Fibroblast of lung (primary cell): ENCODE results near the gene CLASP1. TPM values are rescaled to one million over a fixed set of nuclear protein-coding genes. Genes with fewer than 3 reads are reported as not detected.

Experiments
- DNase-seq, 2 donors: peaks; one replicate each; pipeline versions ENCODE4 v3.0.0 to v3.0.0-alpha.2; 2010; ENCODE audit warnings: low read depth in 2 of 2
- H2AFZ ChIP-seq: 2 replicates; pipeline ENCODE4 v1.5.1; 2012; ENCODE audit warnings: low read length, control low read depth, inconsistent platforms
- H3K27ac ChIP-seq: 2 replicates; pipeline ENCODE4 v1.5.1; 2011; ENCODE audit warnings: low read length, control low read depth; ENCODE audit not compliant: insufficient read depth
- H3K27me3 ChIP-seq: 2 replicates; pipeline ENCODE4 v1.5.1; 2011; ENCODE audit warnings: mild to moderate bottlenecking, low read length; ENCODE audit not compliant: control insufficient read depth, insufficient read depth
- H3K36me3 ChIP-seq: 2 replicates; pipeline ENCODE4 v1.5.1; 2011; ENCODE audit warnings: low read length; ENCODE audit not compliant: control insufficient read depth, insufficient read depth
- H3K4me1 ChIP-seq: 2 replicates; pipeline ENCODE4 v1.5.1; 2011; ENCODE audit warnings: low read length; ENCODE audit not compliant: control insufficient read depth, insufficient read depth; ENCODE audit errors: extremely low read depth
- H3K4me2 ChIP-seq: 2 replicates; pipeline ENCODE4 v1.5.1; 2011; ENCODE audit warnings: low read length, control low read depth; ENCODE audit not compliant: insufficient read depth; ENCODE audit errors: extremely low read depth
- H3K4me3 ChIP-seq, 4 experiments: fragments of 200-600 bp in 1 of 4; sonication (generic) in 1 of 4; replicated peaks in 1 of 4; 2 replicates each; pipeline ENCODE4 v1.5.1; 2011 to 2016; ENCODE audit warnings: low read length in 4 of 4, low read depth in 3 of 4, mild to moderate bottlenecking in 3 of 4, control low read depth in 2 of 4, inconsistent platforms in 1 of 4, mixed read lengths in 1 of 4; ENCODE audit not compliant: insufficient read depth in 1 of 4; ENCODE audit errors: control extremely low read depth in 1 of 4
- H3K79me2 ChIP-seq: 2 replicates; pipeline ENCODE4 v1.5.1; 2012; ENCODE audit warnings: mild to moderate bottlenecking, low read length, inconsistent platforms; ENCODE audit not compliant: control insufficient read depth, insufficient read depth
- H3K9ac ChIP-seq: 2 replicates; pipeline ENCODE4 v1.5.1; 2011; ENCODE audit warnings: mild to moderate bottlenecking, low read length, control low read depth; ENCODE audit not compliant: insufficient read depth
- H3K9me3 ChIP-seq: 2 replicates; pipeline ENCODE4 v1.5.1; 2012; ENCODE audit warnings: low read depth, low read length; ENCODE audit not compliant: control insufficient read depth, insufficient read depth
- H4K20me1 ChIP-seq: 2 replicates; pipeline ENCODE4 v1.5.1; 2011; ENCODE audit warnings: low read length; ENCODE audit not compliant: control insufficient read depth, insufficient read depth; ENCODE audit errors: extremely low read depth
- CTCF ChIP-seq, 2 donors: IDR thresholded peaks in 1 of 2; conservative IDR thresholded peaks in 1 of 2; 1 replicate in 1 of 2; 2 replicates in 1 of 2; pipeline ENCODE4 v1.5.1; 2011 to 2012; ENCODE audit warnings: low read length in 2 of 2, control low read depth in 1 of 2, inconsistent platforms in 1 of 2, low read depth in 1 of 2, mild to moderate bottlenecking in 1 of 2
- EZH2 ChIP-seq: IDR thresholded peaks from 2 replicates; pipeline ENCODE4 v1.5.1; 2012; ENCODE audit warnings: low read length, control low read depth, mild to moderate bottlenecking; ENCODE audit errors: missing control alignments
- polyA plus RNA-seq, 2 donors: library from polyadenylated mRNA; depleted of rRNA in 1 of 2; stranded (reverse) in 1 of 2; unstranded in 1 of 2; fragments of >200 nt; gene quantifications; 2 replicates each; pipeline ENCODE4 v1.2.1, GENCODE V29; 2011 to 2012; ENCODE audit warnings: missing spikeins in 1 of 2
- total RNA-seq: library from RNA; depleted of rRNA; stranded (reverse); fragments of >200 nt; gene quantifications from 2 replicates; pipeline ENCODE4 v1.2.1, GENCODE V29; 2014

Gene CLASP1
- total and polyA plus RNA-seq, 2 donors (not counting 1 experiment from before 2014, with no cell fraction given) = 6.0 to 48.4 TPM

GRCh38 chr2:121338281-121338680 lies 311.0 kb downstream of the CLASP1 start:
- no peak for TF ChIP-seq EZH2
- no peak for TF ChIP-seq CTCF (conservative IDR thresholded peaks at IDR 0.05 in 1 of 2, IDR thresholded peaks at IDR 0.05 in 1 of 2; ENCODE audit: low read depth in 1 of 2, low read length in 2 of 2)
- DNase-seq = no peak
- Histone ChIP-seq H3K4me2 (no peak overlapping the region), H3K4me3 (no peak overlapping the region), H4K20me1 (no peaks in the 10 kb centered on the region), H3K9me3 (no peaks in the 10 kb centered on the region), H3K27ac (no peak overlapping the region), H3K36me3 (peaks cover 5% of the 10 kb centered on the region), H3K79me2 (no peaks in the 10 kb centered on the region), H3K9ac (no peak overlapping the region), H3K4me1 (no peaks in the 10 kb centered on the region), H3K27me3 (no peaks in the 10 kb centered on the region), H2AFZ (no peak overlapping the region)

GRCh38 chr2:121336528-121337294 lies 312.6 kb downstream of the CLASP1 start:
- Histone ChIP-seq H3K79me2 (no peaks in the 10 kb centered on the region), H4K20me1 (no peaks in the 10 kb centered on the region), H3K27ac (no peak overlapping the region), H3K36me3 (peaks cover 5% of the 10 kb centered on the region), H2AFZ (no peak overlapping the region), H3K4me2 (no peak overlapping the region), H3K9me3 (no peaks in the 10 kb centered on the region), H3K4me3 (no peak overlapping the region), H3K4me1 (no peaks in the 10 kb centered on the region), H3K9ac (no peak overlapping the region), H3K27me3 (no peaks in the 10 kb centered on the region)
- TF ChIP-seq CTCF (conservative IDR thresholded peaks at IDR 0.05 in 1 of 2, IDR thresholded peaks at IDR 0.05 in 1 of 2; ENCODE audit: low read depth in 1 of 2, low read length in 2 of 2) = no peak
- no peak for TF ChIP-seq EZH2
- DNase-seq = no peak

GRCh38 chr2:121335294-121336290 lies 313.7 kb downstream of the CLASP1 start:
- no peak for DNase-seq
- Histone ChIP-seq H3K79me2 (no peaks in the 10 kb centered on the region), H3K27me3 (no peaks in the 10 kb centered on the region), H3K4me3 (no peak overlapping the region), H3K9ac (no peak overlapping the region), H4K20me1 (no peaks in the 10 kb centered on the region), H2AFZ (no peak overlapping the region), H3K36me3 (peaks cover 5% of the 10 kb centered on the region), H3K4me1 (no peaks in the 10 kb centered on the region), H3K9me3 (no peaks in the 10 kb centered on the region), H3K4me2 (no peak overlapping the region), H3K27ac (no peak overlapping the region)
- TF ChIP-seq CTCF (conservative IDR thresholded peaks at IDR 0.05 in 1 of 2, IDR thresholded peaks at IDR 0.05 in 1 of 2; ENCODE audit: low read depth in 1 of 2, low read length in 2 of 2) (no peak), EZH2 (no peak)
